ENCODE results near the gene VILL.

- TF ChIP-seq, protein P1, sequence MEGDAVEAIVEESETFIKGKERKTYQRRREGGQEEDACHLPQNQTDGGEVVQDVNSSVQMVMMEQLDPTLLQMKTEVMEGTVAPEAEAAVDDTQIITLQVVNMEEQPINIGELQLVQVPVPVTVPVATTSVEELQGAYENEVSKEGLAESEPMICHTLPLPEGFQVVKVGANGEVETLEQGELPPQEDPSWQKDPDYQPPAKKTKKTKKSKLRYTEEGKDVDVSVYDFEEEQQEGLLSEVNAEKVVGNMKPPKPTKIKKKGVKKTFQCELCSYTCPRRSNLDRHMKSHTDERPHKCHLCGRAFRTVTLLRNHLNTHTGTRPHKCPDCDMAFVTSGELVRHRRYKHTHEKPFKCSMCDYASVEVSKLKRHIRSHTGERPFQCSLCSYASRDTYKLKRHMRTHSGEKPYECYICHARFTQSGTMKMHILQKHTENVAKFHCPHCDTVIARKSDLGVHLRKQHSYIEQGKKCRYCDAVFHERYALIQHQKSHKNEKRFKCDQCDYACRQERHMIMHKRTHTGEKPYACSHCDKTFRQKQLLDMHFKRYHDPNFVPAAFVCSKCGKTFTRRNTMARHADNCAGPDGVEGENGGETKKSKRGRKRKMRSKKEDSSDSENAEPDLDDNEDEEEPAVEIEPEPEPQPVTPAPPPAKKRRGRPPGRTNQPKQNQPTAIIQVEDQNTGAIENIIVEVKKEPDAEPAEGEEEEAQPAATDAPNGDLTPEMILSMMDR (IDR thresholded peaks at IDR 0.05): no peak
- TF ChIP-seq POLR2A (IDR thresholded peaks at IDR 0.05): no peak
- no peak for TF ChIP-seq POLR2AphosphoS5 (IDR thresholded peaks at IDR 0.05)
- TF ChIP-seq EP300 (IDR thresholded peaks at IDR 0.05): no peak
These were observed 47.9 kb upstream of the VILL start for GRCh38 chr3:37942646-37943045.

All from gastroesophageal sphincter (tissue), 3 donors.